Non-pigmented ciliary epithelial cell (primary cell): Measurements from ENCODE around the gene THBD.

Experiments
- DNase-seq: peaks from one replicate; pipeline ENCODE4 v3.0.0-alpha.2; 2010; ENCODE audit warnings: low read depth

The THBD gene

GRCh38 chr20:23010096-23010495 is 39.4 kb downstream of the THBD start:
- DNase-seq = no peak

GRCh38 chr20:23009636-23010035 is 39.8 kb downstream of the THBD start:
- DNase-seq = no peak

GRCh38 chr20:23008667-23009066 is 40.8 kb downstream of the THBD start:
- DNase-seq = no peak

- DNase-seq = no peak
These were observed 41.4 kb downstream of the THBD start for GRCh38 chr20:23007886-23008655.

- no peak for DNase-seq
These were observed 42.0 kb downstream of the THBD start for GRCh38 chr20:23007462-23007861.

- DNase-seq = no peak
These were observed 43.7 kb downstream of the THBD start for GRCh38 chr20:23005776-23006175.

GRCh38 chr20:23003881-23004460 is 45.5 kb downstream of the THBD start:
- no peak for DNase-seq

- DNase-seq = no peak
These were observed 46.3 kb downstream of the THBD start for GRCh38 chr20:23003077-23003635.

- DNase-seq = no peak
These were observed 47.2 kb downstream of the THBD start for GRCh38 chr20:23002276-23002675.

- DNase-seq = no peak
These were observed 49.1 kb downstream of the THBD start for GRCh38 chr20:23000232-23000947.

- no peak for DNase-seq
These were observed 49.7 kb downstream of the THBD start for GRCh38 chr20:22999756-23000155.

- DNase-seq = no peak
These were observed 51.0 kb downstream of the THBD start for GRCh38 chr20:22998476-22998875.

GRCh38 chr20:22995923-22996322 is 53.5 kb downstream of the THBD start:
- no peak for DNase-seq
